ENCODE measurements around the gene SYNPR.

Gene SYNPR

GRCh38 chr3:63562323-63562722 lies 284.2 kb downstream of the SYNPR start:
- no peak for DNase-seq

GRCh38 chr3:63563572-63563971 lies 285.5 kb downstream of the SYNPR start:
- DNase-seq = no peak

- DNase-seq = no peak
Observed at GRCh38 chr3:63565220-63565619, 287.1 kb downstream of the SYNPR start.

- DNase-seq = no peak
Observed at GRCh38 chr3:63571682-63572081, 293.6 kb downstream of the SYNPR start.

GRCh38 chr3:63576846-63577245 lies 298.7 kb downstream of the SYNPR start:
- no peak for DNase-seq

- DNase-seq = no peak
Observed at GRCh38 chr3:63578858-63579257, 300.8 kb downstream of the SYNPR start.

GRCh38 chr3:63580151-63580550 lies 302.0 kb downstream of the SYNPR start:
- DNase-seq = no peak

GRCh38 chr3:63582943-63583500 lies 304.9 kb downstream of the SYNPR start:
- no peak for DNase-seq

GRCh38 chr3:63584681-63585080 lies 306.6 kb downstream of the SYNPR start:
- no peak for DNase-seq

GRCh38 chr3:63585927-63586326 lies 307.8 kb downstream of the SYNPR start:
- DNase-seq = no peak

GRCh38 chr3:63588895-63589294 lies 310.8 kb downstream of the SYNPR start:
- no peak for DNase-seq

- no peak for DNase-seq
Observed at GRCh38 chr3:63593779-63594178, 315.7 kb downstream of the SYNPR start.

- DNase-seq = no peak
Observed at GRCh38 chr3:63595221-63595620, 317.1 kb downstream of the SYNPR start.

- no peak for DNase-seq
Observed at GRCh38 chr3:63597019-63597418, 318.9 kb downstream of the SYNPR start.

- no peak for DNase-seq
Observed at GRCh38 chr3:63607716-63608115, 329.6 kb downstream of the SYNPR start.

GRCh38 chr3:63609408-63609807 lies 331.3 kb downstream of the SYNPR start:
- DNase-seq = no peak

- DNase-seq = no peak
Observed at GRCh38 chr3:63609834-63610233, 331.7 kb downstream of the SYNPR start.

- no peak for DNase-seq
Observed at GRCh38 chr3:63611382-63611781, 333.3 kb downstream of the SYNPR start.

GRCh38 chr3:63613561-63613960 lies 335.5 kb downstream of the SYNPR start:
- no peak for DNase-seq

- no peak for DNase-seq
Observed at GRCh38 chr3:63617391-63617790, 339.3 kb downstream of the SYNPR start.

- DNase-seq = no peak
Observed at GRCh38 chr3:63624941-63625560, 346.9 kb downstream of the SYNPR start.

- DNase-seq = no peak
Observed at GRCh38 chr3:63631670-63632069, 353.6 kb downstream of the SYNPR start.

GRCh38 chr3:63635186-63635585 lies 357.1 kb downstream of the SYNPR start:
- no peak for DNase-seq

GRCh38 chr3:63639806-63640205 lies 361.7 kb downstream of the SYNPR start:
- DNase-seq = no peak

GRCh38 chr3:63642488-63642887 lies 364.4 kb downstream of the SYNPR start:
- DNase-seq = no peak
